Endothelial cell (in vitro differentiated cells): ENCODE results near the gene DNAL4. TPM values are rescaled to one million over a fixed set of nuclear protein-coding genes. Genes with fewer than 3 reads are reported as not detected.

Experiments
- DNase-seq: peaks from one replicate; pipeline ENCODE4 v3.0.0; 2021; ENCODE audit warnings: low spot score
- H3K27ac Mint-ChIP-seq: one replicate; pipeline ENCODE4 v1.8.0; 2021; ENCODE audit warnings: mixed read lengths, inconsistent platforms; ENCODE audit not compliant: unreplicated experiment
- H3K27me3 Mint-ChIP-seq: one replicate; pipeline ENCODE4 v1.8.0; 2021; ENCODE audit warnings: mild to moderate bottlenecking, moderate library complexity, mixed read lengths, inconsistent platforms; ENCODE audit not compliant: unreplicated experiment
- H3K36me3 Mint-ChIP-seq: one replicate; pipeline ENCODE4 v1.8.0; 2021; ENCODE audit warnings: mild to moderate bottlenecking, low read depth, mixed read lengths, inconsistent platforms; ENCODE audit not compliant: unreplicated experiment
- H3K4me1 Mint-ChIP-seq: one replicate; pipeline ENCODE4 v1.8.0; 2021; ENCODE audit warnings: mild to moderate bottlenecking, mixed read lengths, inconsistent platforms; ENCODE audit not compliant: unreplicated experiment
- H3K4me3 Mint-ChIP-seq: one replicate; pipeline ENCODE4 v1.8.0; 2021; ENCODE audit warnings: mild to moderate bottlenecking, mixed read lengths, inconsistent platforms; ENCODE audit not compliant: unreplicated experiment
- H3K9me3 Mint-ChIP-seq: one replicate; pipeline ENCODE4 v1.8.0; 2021; ENCODE audit warnings: mixed read lengths, inconsistent platforms; ENCODE audit not compliant: unreplicated experiment
- total RNA-seq: library from RNA; stranded (reverse); fragmentation: NEBNext Ultra II Directional; extraction: Animal tissue kit (Norgen Biotek cat#: 25700); gene quantifications from one replicate; pipeline ENCODE4 v1.2.1, GENCODE V29; 2021; ENCODE audit not compliant: unreplicated experiment
- TF ChIP-seq, protein P1 (sequence below): fragments of 200-600 bp; sonication (generic); IDR thresholded peaks from one replicate; pipeline ENCODE4 v1.5.0; 2021; ENCODE audit warnings: antibody characterized with exemption; ENCODE audit not compliant: unreplicated experiment

Gene DNAL4
- total RNA-seq, 1 donor from 2014 or later = 20.2 TPM

DNA sequence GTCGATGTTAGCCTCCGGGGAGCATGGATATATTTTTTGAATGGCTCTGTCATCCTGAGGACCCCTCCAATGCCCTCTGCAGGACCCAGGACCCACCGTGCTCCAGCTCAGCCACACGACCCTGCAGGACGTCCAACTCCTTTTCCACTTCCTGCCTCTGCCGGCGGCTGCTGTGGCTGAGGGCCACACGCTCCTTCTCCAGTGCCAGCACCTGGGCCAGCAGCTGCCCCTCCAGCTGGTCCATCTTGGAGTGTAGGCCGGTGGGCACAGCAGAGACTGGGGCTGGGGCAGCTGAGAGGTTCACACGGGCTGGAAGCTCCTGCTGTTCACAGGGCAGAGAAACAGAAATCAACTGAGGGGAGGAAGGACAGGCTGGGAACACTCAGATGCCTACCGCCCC, 34.2 kb upstream of the DNAL4 start:
- Mint-ChIP-seq H3K4me1 (no peaks in the 10 kb centered on the region), H3K27ac (no peak overlapping the region), H3K9me3 (no peaks in the 10 kb centered on the region), H3K36me3 (no peaks in the 10 kb centered on the region), H3K27me3 (peaks cover 10% of the 10 kb centered on the region), H3K4me3 (no peak overlapping the region)
- TF ChIP-seq, protein P1, sequence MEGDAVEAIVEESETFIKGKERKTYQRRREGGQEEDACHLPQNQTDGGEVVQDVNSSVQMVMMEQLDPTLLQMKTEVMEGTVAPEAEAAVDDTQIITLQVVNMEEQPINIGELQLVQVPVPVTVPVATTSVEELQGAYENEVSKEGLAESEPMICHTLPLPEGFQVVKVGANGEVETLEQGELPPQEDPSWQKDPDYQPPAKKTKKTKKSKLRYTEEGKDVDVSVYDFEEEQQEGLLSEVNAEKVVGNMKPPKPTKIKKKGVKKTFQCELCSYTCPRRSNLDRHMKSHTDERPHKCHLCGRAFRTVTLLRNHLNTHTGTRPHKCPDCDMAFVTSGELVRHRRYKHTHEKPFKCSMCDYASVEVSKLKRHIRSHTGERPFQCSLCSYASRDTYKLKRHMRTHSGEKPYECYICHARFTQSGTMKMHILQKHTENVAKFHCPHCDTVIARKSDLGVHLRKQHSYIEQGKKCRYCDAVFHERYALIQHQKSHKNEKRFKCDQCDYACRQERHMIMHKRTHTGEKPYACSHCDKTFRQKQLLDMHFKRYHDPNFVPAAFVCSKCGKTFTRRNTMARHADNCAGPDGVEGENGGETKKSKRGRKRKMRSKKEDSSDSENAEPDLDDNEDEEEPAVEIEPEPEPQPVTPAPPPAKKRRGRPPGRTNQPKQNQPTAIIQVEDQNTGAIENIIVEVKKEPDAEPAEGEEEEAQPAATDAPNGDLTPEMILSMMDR = no peak
- no peak for DNase-seq

DNA sequence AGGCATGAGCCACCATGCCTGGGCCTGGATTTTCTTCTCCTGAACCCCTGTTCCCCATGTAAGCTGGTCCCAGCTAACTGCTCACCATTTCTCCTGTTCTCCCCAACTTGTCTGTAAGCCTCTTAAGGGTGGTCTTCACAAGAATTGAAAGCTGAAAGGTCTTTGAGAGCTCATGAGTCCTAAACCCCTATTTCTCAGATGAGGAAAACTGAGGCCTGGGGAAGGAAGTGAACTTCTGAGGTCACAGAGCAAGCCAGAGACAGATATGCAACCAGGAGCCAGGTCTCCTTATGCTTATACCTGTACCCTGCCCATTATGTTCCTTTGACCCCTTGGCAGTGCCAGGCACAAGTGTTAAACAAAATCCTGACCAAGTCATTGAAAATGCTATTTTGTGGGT, 33.6 kb upstream of the DNAL4 start:
- H3K27ac Mint-ChIP-seq = no peak overlapping the region
- no peaks in the 10 kb centered on the region for H3K9me3 Mint-ChIP-seq
- TF ChIP-seq, protein P1 = no peak
- no peak overlapping the region for H3K4me3 Mint-ChIP-seq
- H3K4me1 Mint-ChIP-seq = no peaks in the 10 kb centered on the region
- no peak for DNase-seq
- peaks cover 10% of the 10 kb centered on the region for H3K27me3 Mint-ChIP-seq
- H3K36me3 Mint-ChIP-seq = no peaks in the 10 kb centered on the region

DNA sequence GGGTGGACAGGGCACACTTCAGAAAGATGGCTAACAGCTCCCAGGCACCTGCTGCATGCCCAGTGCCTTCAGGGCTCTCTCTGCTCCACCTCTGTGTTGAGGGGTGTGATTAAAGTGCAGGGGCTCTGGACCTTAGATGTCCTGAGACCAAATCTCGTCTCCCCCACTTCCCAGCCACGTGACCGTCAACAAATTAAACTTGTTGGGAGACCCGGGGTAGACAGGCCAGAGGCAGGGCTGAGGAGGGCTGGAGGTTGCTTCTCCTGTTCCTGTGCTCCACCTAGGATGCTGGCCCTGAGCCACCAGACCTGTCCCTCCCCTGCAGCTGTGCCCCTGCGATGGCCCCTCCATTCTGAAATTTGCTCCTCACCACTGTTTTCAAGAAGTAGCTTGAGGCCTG, 32.9 kb upstream of the DNAL4 start:
- H3K27me3 Mint-ChIP-seq = peaks cover 8% of the 10 kb centered on the region
- TF ChIP-seq, protein P1 = no peak
- H3K27ac Mint-ChIP-seq = no peak overlapping the region
- H3K9me3 Mint-ChIP-seq = no peaks in the 10 kb centered on the region
- H3K4me3 Mint-ChIP-seq = no peak overlapping the region
- DNase-seq = no peak
- H3K4me1 Mint-ChIP-seq = no peaks in the 10 kb centered on the region
- no peaks in the 10 kb centered on the region for H3K36me3 Mint-ChIP-seq

DNA sequence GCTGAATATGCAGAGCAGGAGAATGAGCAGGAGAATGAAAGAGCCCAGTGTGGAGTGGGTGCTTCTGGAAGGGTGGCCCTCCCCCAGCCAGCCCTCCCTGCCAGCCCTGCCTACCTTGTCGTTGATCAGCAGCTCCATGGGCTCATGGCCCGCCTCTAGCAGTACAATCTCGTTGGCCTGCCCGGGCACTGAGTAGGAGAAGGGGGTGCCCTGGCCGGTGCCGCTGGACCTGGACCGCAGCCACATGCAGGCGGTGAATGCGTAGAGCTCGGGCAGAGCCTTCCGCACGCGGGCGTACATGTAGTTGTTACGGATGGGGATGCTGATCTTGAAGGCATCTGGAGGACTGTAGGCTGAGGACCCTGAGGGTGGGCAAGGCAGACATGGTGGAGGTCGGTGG, 32.4 kb upstream of the DNAL4 start:
- TF ChIP-seq, protein P1 = no peak
- H3K9me3 Mint-ChIP-seq = no peaks in the 10 kb centered on the region
- DNase-seq = no peak

DNA sequence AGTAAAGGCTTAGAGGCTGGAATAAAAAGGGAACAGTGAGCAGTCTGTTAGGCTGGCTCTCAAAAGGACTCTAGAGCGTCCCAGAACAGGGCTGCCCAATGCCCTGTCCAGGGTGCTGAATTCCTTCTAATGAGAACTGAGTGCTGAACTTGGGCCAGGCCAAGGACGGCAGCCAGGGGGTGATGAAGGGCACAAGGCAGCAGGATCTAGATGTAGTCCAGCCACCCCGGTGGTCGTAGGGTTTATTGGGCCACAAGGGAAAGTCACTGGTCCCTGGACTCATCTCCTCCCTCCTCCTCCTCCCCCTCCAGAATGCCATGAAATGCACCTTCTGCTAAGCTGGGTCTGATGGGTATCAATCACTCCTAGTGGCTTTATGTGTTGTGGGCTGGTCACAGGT, 30.6 kb upstream of the DNAL4 start:
- Mint-ChIP-seq H3K9me3 (no peaks in the 10 kb centered on the region), H3K4me3 (no peak overlapping the region), H3K27me3 (peaks cover 7% of the 10 kb centered on the region), H3K4me1 (no peaks in the 10 kb centered on the region), H3K27ac (no peak overlapping the region), H3K36me3 (no peaks in the 10 kb centered on the region)
- TF ChIP-seq, protein P1 = peak; percentile 23
- peak; percentile 91 for DNase-seq

More for the DNA sequence above, 32.4 kb upstream of the DNAL4 start:
- H3K36me3 Mint-ChIP-seq = no peaks in the 10 kb centered on the region
- H3K4me3 Mint-ChIP-seq = no peak overlapping the region
- no peak overlapping the region for H3K27ac Mint-ChIP-seq
- H3K27me3 Mint-ChIP-seq = peaks cover 7% of the 10 kb centered on the region
- H3K4me1 Mint-ChIP-seq = no peaks in the 10 kb centered on the region
